Caco-2 (cell line): ENCODE results near the gene NTN4. TPM values are rescaled to one million over a fixed set of nuclear protein-coding genes. Genes with fewer than 3 reads are reported as not detected.

Experiments used
- BruUV-seq: library from RNA; stranded (reverse); fragments of 400-500 nt; replicated peaks from 2 replicates; lab custom pipeline; 2021; lab: Mats Ljungman, UMichigan
- CTCF ChIA-PET: fragments of 300-600 bp; sonication (Branson Sonifier 250); formaldehyde crosslinking; loops from one replicate; lab custom pipeline; 2022; ENCODE audit warnings: antibody characterized with exemption; lab: Charles Lee
- POLR2A ChIA-PET: fragments of 300-600 bp; sonication (Branson Sonifier 250); formaldehyde crosslinking; loops from one replicate; lab custom pipeline; 2022; ENCODE audit warnings: antibody characterized with exemption; lab: Charles Lee
- DNase-seq, 2 experiments: peaks; one replicate each; pipeline versions ENCODE4 v3.0.0 to v3.0.0-alpha.2; 2020 to 2022
- H3K27me3 ChIP-seq: replicated peaks from 2 replicates; pipeline ENCODE4 v1.6.0; 2011; ENCODE audit warnings: low read length; ENCODE audit not compliant: control insufficient read depth, insufficient read depth
- H3K36me3 ChIP-seq: 2 replicates; pipeline ENCODE4 v1.5.1; 2011; ENCODE audit warnings: low read length; ENCODE audit not compliant: control insufficient read depth, insufficient read depth
- H3K4me1 ChIP-seq: fragments of 250-450 bp; sonication (Bioruptor Pico); 2 replicates; pipeline ENCODE4 v1.5.1; 2020; ENCODE audit warnings: mild to moderate bottlenecking
- H3K4me3 ChIP-seq: 2 replicates; pipeline ENCODE4 v1.5.1; 2011; ENCODE audit warnings: low read depth, mild to moderate bottlenecking, control low read depth, low read length
- H3K9me3 ChIP-seq: fragments of 250-450 bp; sonication (Bioruptor Pico); 2 replicates; pipeline ENCODE4 v1.5.1; 2020; ENCODE audit warnings: mild to moderate bottlenecking, moderate library complexity
- H3K27ac Mint-ChIP-seq: one replicate; pipeline ENCODE4 v1.8.0; 2022; ENCODE audit warnings: mixed read lengths; ENCODE audit not compliant: unreplicated experiment
- H3K27me3 Mint-ChIP-seq: one replicate; pipeline ENCODE4 v1.8.0; 2022; ENCODE audit warnings: mixed read lengths; ENCODE audit not compliant: insufficient read depth, unreplicated experiment
- H3K36me3 Mint-ChIP-seq: one replicate; pipeline ENCODE4 v1.8.0; 2022; ENCODE audit warnings: mild to moderate bottlenecking, mixed read lengths; ENCODE audit not compliant: insufficient read depth, unreplicated experiment
- H3K4me1 Mint-ChIP-seq: one replicate; pipeline ENCODE4 v1.8.0; 2022; ENCODE audit warnings: low read depth, mixed read lengths; ENCODE audit not compliant: unreplicated experiment
- H3K4me3 Mint-ChIP-seq: one replicate; pipeline ENCODE4 v1.8.0; 2022; ENCODE audit warnings: mild to moderate bottlenecking, moderate library complexity, mixed read lengths; ENCODE audit not compliant: unreplicated experiment
- H3K9me3 Mint-ChIP-seq: one replicate; pipeline ENCODE4 v1.8.0; 2022; ENCODE audit warnings: mixed read lengths; ENCODE audit not compliant: unreplicated experiment
- CTCF ChIP-seq, 2 experiments: fragments of 200-600 bp in 1 of 2; IDR thresholded peaks; 1 replicate in 1 of 2; 2 replicates in 1 of 2; pipeline versions ENCODE4 v1.5.1 to v1.8.0; 2011 to 2022; ENCODE audit warnings: antibody characterized with exemption in 1 of 2, control low read depth in 1 of 2, inconsistent platforms in 1 of 2, low read depth in 1 of 2, low read length in 1 of 2, mild to moderate bottlenecking in 1 of 2, moderate library complexity in 1 of 2; ENCODE audit not compliant: insufficient read depth in 1 of 2, severe bottlenecking in 1 of 2, unreplicated experiment in 1 of 2
- intact Hi-C: fragments of 100-400 bp; cut with micrococcal nuclease; formaldehyde crosslinking; loops from one replicate; pipeline ENCODE4 v1.10.0; 2022; ENCODE audit not compliant: unreplicated experiment
- total RNA-seq: library from RNA; stranded (reverse); gene quantifications from 2 replicates; pipeline ENCODE4 v1.2.3, GENCODE V29; 2022

NTN4 gene
- total RNA-seq, 1 experiment from 2014 or later, result 54.1 TPM

- Histone ChIP-seq H3K4me1 (peaks cover 15% of the 10 kb centered on the region), H3K36me3 (no peaks in the 10 kb centered on the region), H3K4me3 (no peak overlapping the region), H3K9me3 (no peaks in the 10 kb centered on the region), H3K27me3 (no peaks in the 10 kb centered on the region)
- BruUV-seq, result no TSS peak
- peak; percentile 40 to 76 for DNase-seq
- peak overlapping the region; percentile 23 for H3K27ac Mint-ChIP-seq
- peak overlapping the region; percentile 10 for H3K4me3 Mint-ChIP-seq
- intact Hi-C loops, result loop anchor here (2.0 to 5.0 kb wide), 2 partner anchors 31 to 83 kb away; no protein-coding TSS in a partner anchor
- CTCF ChIA-PET, result no interaction called here
- peaks cover 27% of the 10 kb centered on the region for H3K36me3 Mint-ChIP-seq
- H3K27me3 Mint-ChIP-seq, result no peaks in the 10 kb centered on the region
- POLR2A ChIA-PET, result no interaction called here
- no peak for TF ChIP-seq CTCF (IDR thresholded peaks at IDR 0.05; ENCODE audit: insufficient read depth in 1 of 2, low read depth in 1 of 2, low read length in 1 of 2, severe bottlenecking in 1 of 2, unreplicated experiment in 1 of 2)
- H3K9me3 Mint-ChIP-seq, result peaks cover 9% of the 10 kb centered on the region
- H3K4me1 Mint-ChIP-seq, result peaks cover 33% of the 10 kb centered on the region
Observed at GRCh38 chr12:95653771-95654546, 136.6 kb downstream of the NTN4 start.

- Histone ChIP-seq H3K36me3 (no peaks in the 10 kb centered on the region), H3K4me1 (peaks cover 20% of the 10 kb centered on the region), H3K27me3 (no peaks in the 10 kb centered on the region), H3K9me3 (no peaks in the 10 kb centered on the region), H3K4me3 (no peak overlapping the region)
- CTCF ChIA-PET, result interaction anchor here (0.6 kb wide), 1 partner anchor 68 kb away, joined by 3 read pairs; no protein-coding TSS in a partner anchor
- intact Hi-C loops, result loop anchor here (5.0 kb wide), 1 partner anchor 86 kb away; no protein-coding TSS in a partner anchor
- BruUV-seq, result no TSS peak
- Mint-ChIP-seq H3K4me3 (no peak overlapping the region), H3K27me3 (no peaks in the 10 kb centered on the region), H3K9me3 (peaks cover 9% of the 10 kb centered on the region), H3K27ac (peak overlapping the region; percentile 40), H3K36me3 (peaks cover 30% of the 10 kb centered on the region), H3K4me1 (peaks cover 26% of the 10 kb centered on the region)
- DNase-seq, result no peak
- POLR2A ChIA-PET, result no interaction called here
- TF ChIP-seq CTCF (IDR thresholded peaks at IDR 0.05; ENCODE audit: insufficient read depth in 1 of 2, low read depth in 1 of 2, low read length in 1 of 2, severe bottlenecking in 1 of 2, unreplicated experiment in 1 of 2), result no peak
Observed at GRCh38 chr12:95651681-95652080, 138.9 kb downstream of the NTN4 start.

- peaks cover 20% of the 10 kb centered on the region for H3K4me1 ChIP-seq
- DNase-seq, result peak; percentile 24 to 64
- CTCF ChIA-PET, result no interaction called here
- H3K9me3 Mint-ChIP-seq, result peaks cover 3% of the 10 kb centered on the region
- peaks cover 19% of the 10 kb centered on the region for H3K36me3 Mint-ChIP-seq
- TF ChIP-seq CTCF (IDR thresholded peaks at IDR 0.05; ENCODE audit: insufficient read depth in 1 of 2, low read depth in 1 of 2, low read length in 1 of 2, severe bottlenecking in 1 of 2, unreplicated experiment in 1 of 2), result no peak
- POLR2A ChIA-PET, result no interaction called here
- intact Hi-C loops, result no loop called here
- no peaks in the 10 kb centered on the region for H3K27me3 ChIP-seq
- H3K36me3 ChIP-seq, result no peaks in the 10 kb centered on the region
- H3K9me3 ChIP-seq, result no peaks in the 10 kb centered on the region
- H3K4me3 Mint-ChIP-seq, result peak overlapping the region; percentile 8
- H3K4me3 ChIP-seq, result no peak overlapping the region
- BruUV-seq, result no TSS peak
- peaks cover 22% of the 10 kb centered on the region for H3K4me1 Mint-ChIP-seq
- H3K27ac Mint-ChIP-seq, result peak overlapping the region; percentile 79
- H3K27me3 Mint-ChIP-seq, result no peaks in the 10 kb centered on the region
Observed at GRCh38 chr12:95648990-95649791, 141.4 kb downstream of the NTN4 start.
